Colonic mucosa (tissue), 4 donors: Measurements from ENCODE around the gene VWDE. TPM values are rescaled to one million over a fixed set of nuclear protein-coding genes. Genes with fewer than 3 reads are reported as not detected.
A peak's percentile ranks its signal among the peaks of the same experiment; 100 is the strongest.
"Not testable (repeated sequence)": the region's sequence is repeated elsewhere in the genome, so short reads cannot be mapped to it uniquely, and the experiment has no call there.

Experiments used
- DNase-seq: peaks from one replicate; pipeline ENCODE4 v3.0.0-alpha.2; 2020
- H3K27ac ChIP-seq: fragments of 200-600 bp; one replicate; pipeline ENCODE4 v1.8.0; 2021
- H3K27me3 ChIP-seq: fragments of 200-600 bp; one replicate; pipeline ENCODE4 v1.8.0; 2021
- H3K36me3 ChIP-seq: fragments of 200-600 bp; one replicate; pipeline ENCODE4 v1.8.0; 2021
- H3K4me1 ChIP-seq: fragments of 200-600 bp; one replicate; pipeline ENCODE4 v1.8.0; 2021; ENCODE audit warnings: mild to moderate bottlenecking
- H3K4me3 ChIP-seq: fragments of 200-600 bp; one replicate; pipeline ENCODE4 v1.8.0; 2021
- H3K9ac ChIP-seq, 2 donors: one replicate each; pipeline ENCODE4 v1.7.0; 2013; ENCODE audit warnings: control low read depth in 2 of 2, low read depth in 2 of 2, low read length in 2 of 2
- H3K9me3 ChIP-seq: fragments of 200-600 bp; one replicate; pipeline ENCODE4 v1.8.0; 2021
- CTCF ChIP-seq: fragments of 200-600 bp; IDR thresholded peaks from one replicate; pipeline ENCODE4 v1.8.0; 2022; ENCODE audit warnings: antibody characterized with exemption, mild to moderate bottlenecking
- intact Hi-C: fragments of 100-400 bp; cut with DNase I; formaldehyde crosslinking; loops from one replicate; pipeline ENCODE4 v1.14.1; 2022
- total RNA-seq, 2 donors: library from RNA; stranded (reverse); fragmentation: NEBNext Ultra II Directional in 1 of 2; extraction: Animal tissue kit (Norgen Biotek cat#: 25700) in 1 of 2; gene quantifications; one replicate each; pipeline ENCODE4 v1.2.1, GENCODE V29; 2021
- donor health status: healthy.
- donor health status: DM: no; HTN: no; CAD: no.
- donor health status: DM: no; HTN: no; CAD: no.

VWDE gene
- 1 to 10 TPM in 1 of 2 donors, under 1 TPM in 1; 0.59 to 1.2 TPM for total RNA-seq

GRCh38 chr7:12403287-12404181 is at the start of gene VWDE:
VWDE (minus strand) TSS chr7:12403865; CDS start chr7:12403716, 149 bp downstream.
- TF ChIP-seq CTCF, result no peak
- peak; percentile 54 for DNase-seq
- Histone ChIP-seq H3K4me1 (no peaks in the 10 kb centered on the region), H3K9ac (no peak within 1 kb of the TSS), H3K36me3 (no peaks in the 10 kb centered on the region), H3K27me3 (no peaks in the 10 kb centered on the region), H3K9me3 (no peaks in the 10 kb centered on the region), H3K27ac (no peak within 1 kb of the TSS), H3K4me3 (peak within 1 kb of the TSS; percentile 46)
- intact Hi-C loops, result no loop called here

- H3K4me3 ChIP-seq, H3K9me3 ChIP-seq, DNase-seq, H3K4me1 ChIP-seq, intact Hi-C loops, H3K27ac ChIP-seq, H3K9ac ChIP-seq, H3K36me3 ChIP-seq, H3K27me3 ChIP-seq: not testable (repeated sequence)
Measured at GRCh38 chr7:12453136-12453535, 49.5 kb upstream of the VWDE start.

GRCh38 chr7:12450615-12451014 is 47.0 kb upstream of the VWDE start:
- no peaks in the 10 kb centered on the region for H3K27me3 ChIP-seq
- H3K36me3 ChIP-seq, result no peaks in the 10 kb centered on the region
- H3K9me3 ChIP-seq, result no peaks in the 10 kb centered on the region
- TF ChIP-seq CTCF, result no peak
- H3K27ac ChIP-seq, result no peak overlapping the region
- H3K4me1 ChIP-seq, result no peaks in the 10 kb centered on the region
- no peak for DNase-seq
- no peak overlapping the region for H3K4me3 ChIP-seq
- intact Hi-C loops, result no loop called here
- no peak overlapping the region for H3K9ac ChIP-seq

GRCh38 chr7:12444785-12445184 is 41.1 kb upstream of the VWDE start:
- Histone ChIP-seq H3K36me3 (no peaks in the 10 kb centered on the region), H3K9ac (no peak overlapping the region), H3K27ac (no peak overlapping the region), H3K27me3 (no peaks in the 10 kb centered on the region), H3K4me1 (no peaks in the 10 kb centered on the region), H3K4me3 (no peak overlapping the region), H3K9me3 (no peaks in the 10 kb centered on the region)
- TF ChIP-seq CTCF, result no peak
- no peak for DNase-seq
- intact Hi-C loops, result no loop called here

GRCh38 chr7:12440229-12440628 is 36.6 kb upstream of the VWDE start:
- Histone ChIP-seq H3K4me3 (no peak overlapping the region), H3K27ac (no peak overlapping the region), H3K27me3 (no peaks in the 10 kb centered on the region), H3K9me3 (no peaks in the 10 kb centered on the region), H3K36me3 (no peaks in the 10 kb centered on the region), H3K9ac (no peak overlapping the region), H3K4me1 (no peaks in the 10 kb centered on the region)
- intact Hi-C loops, result no loop called here
- DNase-seq, result no peak
- no peak for TF ChIP-seq CTCF

- Histone ChIP-seq H3K27ac (no peak overlapping the region), H3K27me3 (no peaks in the 10 kb centered on the region), H3K9me3 (no peaks in the 10 kb centered on the region), H3K9ac (no peak overlapping the region), H3K4me3 (no peak overlapping the region), H3K4me1 (no peaks in the 10 kb centered on the region), H3K36me3 (no peaks in the 10 kb centered on the region)
- no peak for DNase-seq
- intact Hi-C loops, result no loop called here
- TF ChIP-seq CTCF, result no peak
Measured at GRCh38 chr7:12436896-12437535, 33.4 kb upstream of the VWDE start.
